ENCODE measurements around the gene ZNF628.

GRCh38 chr19:55468054-55468393, 8.4 kb upstream of the ZNF628 start:
- no peak for TF ChIP-seq POLR2AphosphoS5 (IDR thresholded peaks at IDR 0.05)
- TF ChIP-seq, protein P1, sequence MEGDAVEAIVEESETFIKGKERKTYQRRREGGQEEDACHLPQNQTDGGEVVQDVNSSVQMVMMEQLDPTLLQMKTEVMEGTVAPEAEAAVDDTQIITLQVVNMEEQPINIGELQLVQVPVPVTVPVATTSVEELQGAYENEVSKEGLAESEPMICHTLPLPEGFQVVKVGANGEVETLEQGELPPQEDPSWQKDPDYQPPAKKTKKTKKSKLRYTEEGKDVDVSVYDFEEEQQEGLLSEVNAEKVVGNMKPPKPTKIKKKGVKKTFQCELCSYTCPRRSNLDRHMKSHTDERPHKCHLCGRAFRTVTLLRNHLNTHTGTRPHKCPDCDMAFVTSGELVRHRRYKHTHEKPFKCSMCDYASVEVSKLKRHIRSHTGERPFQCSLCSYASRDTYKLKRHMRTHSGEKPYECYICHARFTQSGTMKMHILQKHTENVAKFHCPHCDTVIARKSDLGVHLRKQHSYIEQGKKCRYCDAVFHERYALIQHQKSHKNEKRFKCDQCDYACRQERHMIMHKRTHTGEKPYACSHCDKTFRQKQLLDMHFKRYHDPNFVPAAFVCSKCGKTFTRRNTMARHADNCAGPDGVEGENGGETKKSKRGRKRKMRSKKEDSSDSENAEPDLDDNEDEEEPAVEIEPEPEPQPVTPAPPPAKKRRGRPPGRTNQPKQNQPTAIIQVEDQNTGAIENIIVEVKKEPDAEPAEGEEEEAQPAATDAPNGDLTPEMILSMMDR (IDR thresholded peaks at IDR 0.05) = no peak
- TF ChIP-seq POLR2A (IDR thresholded peaks at IDR 0.05) = no peak
